ENCODE data around the gene HJURP. TPM values are rescaled to one million over a fixed set of nuclear protein-coding genes. Genes with fewer than 3 reads are reported as not detected.

The HJURP gene
- total RNA-seq, 1 experiment from 2014 or later: 35.0 TPM

DNA sequence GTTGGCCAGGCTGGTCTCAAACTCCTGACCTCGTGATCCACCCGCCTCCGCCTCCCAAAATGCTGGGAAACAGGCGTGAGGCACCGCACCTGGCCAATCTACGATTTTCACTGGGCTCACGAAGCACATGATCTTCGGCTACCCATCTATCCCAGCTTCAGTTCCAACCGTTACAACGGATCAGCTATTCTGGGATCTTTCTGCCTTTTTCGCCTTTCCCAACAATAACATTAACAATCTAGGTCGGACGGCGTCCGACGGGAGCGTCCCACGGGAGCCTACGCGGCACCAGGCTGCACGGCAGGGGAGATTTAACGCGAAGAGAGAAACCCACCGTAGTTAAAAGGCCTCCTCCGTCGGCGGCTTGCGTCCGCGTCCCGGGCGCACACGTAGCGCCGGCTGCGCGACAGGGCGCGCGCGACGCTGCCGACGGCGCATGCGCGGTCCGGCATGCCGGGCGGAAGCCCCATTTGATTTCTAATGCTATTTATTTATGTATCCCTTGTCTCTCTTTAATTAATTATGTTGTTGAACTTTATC, 13.7 kb upstream of the HJURP start, which contains the start of gene MSL3B:
TSS of gene MSL3B (minus strand) at position 394 of the 540 bp plus-strand sequence.
- Histone ChIP-seq H3K9me3 (no peaks in the 10 kb centered on the region), H3K4me1 (no peaks in the 10 kb centered on the region), H3K4me3 (ENCODE audit: low read depth, low read length) (peak within 1 kb of the TSS; percentile 83), H3K27me3 (replicated peaks; ENCODE audit: control insufficient read depth, insufficient read depth, low read length) (no peaks in the 10 kb centered on the region), H3K36me3 (ENCODE audit: control insufficient read depth, insufficient read depth, low read length) (no peaks in the 10 kb centered on the region)
- BruUV-seq (replicated peaks): no TSS peak
- CTCF ChIA-PET: interaction anchor here (0.7 kb wide), 1 partner anchor 1123 kb away, joined by 4 read pairs; no protein-coding TSS in a partner anchor
- H3K9me3 Mint-ChIP-seq (ENCODE audit: unreplicated experiment): no peaks in the 10 kb centered on the region
- H3K27ac Mint-ChIP-seq (ENCODE audit: unreplicated experiment): peak within 1 kb of the TSS; percentile 94
- peak within 1 kb of the TSS; percentile 94 for H3K4me3 Mint-ChIP-seq (ENCODE audit: unreplicated experiment)
- POLR2A ChIA-PET: no interaction called here
- H3K36me3 Mint-ChIP-seq (ENCODE audit: insufficient read depth, unreplicated experiment): peaks cover 13% of the 10 kb centered on the region
- TF ChIP-seq, protein P1, sequence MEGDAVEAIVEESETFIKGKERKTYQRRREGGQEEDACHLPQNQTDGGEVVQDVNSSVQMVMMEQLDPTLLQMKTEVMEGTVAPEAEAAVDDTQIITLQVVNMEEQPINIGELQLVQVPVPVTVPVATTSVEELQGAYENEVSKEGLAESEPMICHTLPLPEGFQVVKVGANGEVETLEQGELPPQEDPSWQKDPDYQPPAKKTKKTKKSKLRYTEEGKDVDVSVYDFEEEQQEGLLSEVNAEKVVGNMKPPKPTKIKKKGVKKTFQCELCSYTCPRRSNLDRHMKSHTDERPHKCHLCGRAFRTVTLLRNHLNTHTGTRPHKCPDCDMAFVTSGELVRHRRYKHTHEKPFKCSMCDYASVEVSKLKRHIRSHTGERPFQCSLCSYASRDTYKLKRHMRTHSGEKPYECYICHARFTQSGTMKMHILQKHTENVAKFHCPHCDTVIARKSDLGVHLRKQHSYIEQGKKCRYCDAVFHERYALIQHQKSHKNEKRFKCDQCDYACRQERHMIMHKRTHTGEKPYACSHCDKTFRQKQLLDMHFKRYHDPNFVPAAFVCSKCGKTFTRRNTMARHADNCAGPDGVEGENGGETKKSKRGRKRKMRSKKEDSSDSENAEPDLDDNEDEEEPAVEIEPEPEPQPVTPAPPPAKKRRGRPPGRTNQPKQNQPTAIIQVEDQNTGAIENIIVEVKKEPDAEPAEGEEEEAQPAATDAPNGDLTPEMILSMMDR (IDR thresholded peaks at IDR 0.05; ENCODE audit: insufficient read depth in 1 of 2, low read depth in 1 of 2, low read length in 1 of 2, severe bottlenecking in 1 of 2, unreplicated experiment in 1 of 2): no peak
- H3K27me3 Mint-ChIP-seq (ENCODE audit: insufficient read depth, unreplicated experiment): peaks cover 3% of the 10 kb centered on the region
- peak in 1 of 2 experiments; percentile 62 for DNase-seq
- H3K4me1 Mint-ChIP-seq (ENCODE audit: low read depth, unreplicated experiment): no peaks in the 10 kb centered on the region
- intact Hi-C loops (cut with micrococcal nuclease; ENCODE audit: unreplicated experiment): no loop called here

DNA sequence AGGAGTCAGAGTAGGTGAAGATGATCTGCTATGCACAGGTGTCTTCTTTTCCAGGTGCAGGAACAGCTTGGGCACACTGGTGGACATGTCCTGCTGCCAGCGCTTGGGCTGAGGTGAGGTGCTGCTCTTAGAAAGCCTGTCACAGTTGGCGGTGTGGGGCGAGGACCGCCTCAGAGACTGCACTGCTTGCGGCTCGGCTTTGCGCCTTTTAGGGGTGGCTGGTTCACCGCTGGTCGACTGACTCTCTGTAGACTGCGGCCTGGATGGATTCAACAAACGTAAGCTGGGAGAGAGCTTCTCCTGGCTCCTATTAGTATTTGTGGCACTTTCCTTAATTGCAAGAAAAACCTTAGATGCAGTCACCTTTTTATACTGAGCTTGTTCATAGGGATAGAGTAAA, 12.1 kb upstream of the HJURP start:
- Mint-ChIP-seq H3K36me3 (ENCODE audit: insufficient read depth, unreplicated experiment) (peaks cover 13% of the 10 kb centered on the region), H3K4me3 (ENCODE audit: unreplicated experiment) (no peak overlapping the region), H3K27me3 (ENCODE audit: insufficient read depth, unreplicated experiment) (peaks cover 1% of the 10 kb centered on the region), H3K27ac (ENCODE audit: unreplicated experiment) (no peak overlapping the region), H3K9me3 (ENCODE audit: unreplicated experiment) (no peaks in the 10 kb centered on the region), H3K4me1 (ENCODE audit: low read depth, unreplicated experiment) (no peaks in the 10 kb centered on the region)
- CTCF ChIA-PET: no interaction called here
- no peaks in the 10 kb centered on the region for H3K4me1 ChIP-seq
- intact Hi-C loops (cut with micrococcal nuclease; ENCODE audit: unreplicated experiment): no loop called here
- no peaks in the 10 kb centered on the region for H3K36me3 ChIP-seq (ENCODE audit: control insufficient read depth, insufficient read depth, low read length)
- no peak for DNase-seq
- H3K27me3 ChIP-seq (replicated peaks; ENCODE audit: control insufficient read depth, insufficient read depth, low read length): no peaks in the 10 kb centered on the region
- no peaks in the 10 kb centered on the region for H3K9me3 ChIP-seq
- H3K4me3 ChIP-seq (ENCODE audit: low read depth, low read length): no peak overlapping the region
- POLR2A ChIA-PET: no interaction called here
- TF ChIP-seq, protein P1 (IDR thresholded peaks at IDR 0.05; ENCODE audit: insufficient read depth in 1 of 2, low read depth in 1 of 2, low read length in 1 of 2, severe bottlenecking in 1 of 2, unreplicated experiment in 1 of 2): no peak
- no TSS peak for BruUV-seq (replicated peaks)

DNA sequence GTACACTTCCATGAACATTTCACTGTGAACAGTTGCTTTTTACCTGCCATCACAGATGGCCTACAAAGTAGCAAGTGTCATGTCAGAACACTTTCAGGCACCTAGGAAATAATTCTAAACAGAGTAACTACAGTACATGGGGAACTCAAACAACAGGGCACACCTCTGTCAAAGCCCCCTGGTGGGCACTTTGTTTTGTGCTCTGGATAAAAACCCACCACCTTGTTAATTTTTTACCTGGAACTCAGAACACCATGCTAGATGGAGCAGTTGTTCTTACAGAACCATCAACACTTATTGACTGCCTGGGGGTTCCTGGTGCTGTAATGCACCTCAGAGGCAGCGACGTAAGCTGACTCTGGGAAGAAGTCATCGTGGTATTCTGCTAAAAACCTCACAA, 11.5 kb upstream of the HJURP start:
- Histone ChIP-seq H3K9me3 (no peaks in the 10 kb centered on the region), H3K4me3 (ENCODE audit: low read depth, low read length) (no peak overlapping the region), H3K36me3 (ENCODE audit: control insufficient read depth, insufficient read depth, low read length) (no peaks in the 10 kb centered on the region), H3K27me3 (replicated peaks; ENCODE audit: control insufficient read depth, insufficient read depth, low read length) (no peaks in the 10 kb centered on the region), H3K4me1 (no peaks in the 10 kb centered on the region)
- H3K27me3 Mint-ChIP-seq (ENCODE audit: insufficient read depth, unreplicated experiment): no peaks in the 10 kb centered on the region
- H3K9me3 Mint-ChIP-seq (ENCODE audit: unreplicated experiment): no peaks in the 10 kb centered on the region
- CTCF ChIA-PET: no interaction called here
- peak in 1 of 2 experiments; percentile 35 for DNase-seq
- no peaks in the 10 kb centered on the region for H3K4me1 Mint-ChIP-seq (ENCODE audit: low read depth, unreplicated experiment)
- H3K27ac Mint-ChIP-seq (ENCODE audit: unreplicated experiment): no peak overlapping the region
- TF ChIP-seq, protein P1 (IDR thresholded peaks at IDR 0.05; ENCODE audit: insufficient read depth in 1 of 2, low read depth in 1 of 2, low read length in 1 of 2, severe bottlenecking in 1 of 2, unreplicated experiment in 1 of 2): peak; percentile 25 to 27
- intact Hi-C loops (cut with micrococcal nuclease; ENCODE audit: unreplicated experiment): no loop called here
- BruUV-seq (replicated peaks): no TSS peak
- no peak overlapping the region for H3K4me3 Mint-ChIP-seq (ENCODE audit: unreplicated experiment)
- peaks cover 13% of the 10 kb centered on the region for H3K36me3 Mint-ChIP-seq (ENCODE audit: insufficient read depth, unreplicated experiment)
- POLR2A ChIA-PET: no interaction called here

Measured in Caco-2 (cell line).